ENCODE results near the gene ZMYND10. TPM values are rescaled to one million over a fixed set of nuclear protein-coding genes. Genes with fewer than 3 reads are reported as not detected.

The ZMYND10 gene
- total and polyA plus RNA-seq, 8 donors = 0.35 to 8.3 (median 1.3) TPM

DNA sequence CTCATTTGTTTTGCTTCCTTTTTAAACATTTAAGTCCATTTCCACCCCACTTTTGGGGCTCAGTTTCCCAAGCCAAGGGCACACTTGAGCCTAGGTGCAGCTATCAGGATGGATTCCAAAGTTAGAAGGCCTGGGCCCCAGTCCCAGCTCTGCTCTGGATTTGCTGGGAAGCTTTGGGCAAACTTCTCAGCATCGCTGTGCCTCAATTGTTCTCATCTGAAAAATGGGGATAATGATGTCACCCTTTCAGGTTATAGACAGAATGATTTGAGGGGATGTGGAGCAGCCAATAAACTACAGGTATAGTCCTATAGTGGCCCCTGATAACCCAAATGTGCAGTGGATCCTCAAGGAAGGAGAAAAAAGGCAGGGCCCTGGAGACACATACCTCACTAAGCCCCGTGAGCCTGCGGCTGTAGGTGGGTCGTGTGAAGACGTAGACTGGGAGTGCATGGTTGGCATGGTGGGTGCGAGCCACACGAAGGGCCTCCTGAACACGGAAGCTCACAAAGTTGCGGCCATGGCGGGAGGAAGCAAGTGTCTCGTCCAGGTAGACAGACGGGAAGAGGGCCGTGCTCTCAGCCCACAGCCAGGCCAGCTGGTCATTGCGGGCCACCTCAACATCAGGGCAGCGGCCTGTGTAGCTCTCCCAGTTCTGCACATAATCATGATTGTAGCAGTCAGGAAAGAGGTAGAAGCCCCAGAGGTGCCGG lies 26.2 kb downstream of the ZMYND10 start:
- ATAC-seq (no peak), FAIRE-seq (no peak), DNase-seq (peak in 2 of 6 donors; percentile 35 to 61)
- 89 to 91% methylated on average over 16 of the region's 16 CpGs for WGBS, 2 donors
- Histone ChIP-seq H3K27ac (no peak overlapping the region), H3K36me3 (no peaks in the 10 kb centered on the region), H3K9me3 (no peaks in the 10 kb centered on the region), H3K4me1 (peaks cover 5 to 22% (median 21%) of the 10 kb centered on the region in 3 donors), H3K27me3 (no peaks in the 10 kb centered on the region), H3K4me3 (no peak overlapping the region)
- TF ChIP-seq, protein P1, sequence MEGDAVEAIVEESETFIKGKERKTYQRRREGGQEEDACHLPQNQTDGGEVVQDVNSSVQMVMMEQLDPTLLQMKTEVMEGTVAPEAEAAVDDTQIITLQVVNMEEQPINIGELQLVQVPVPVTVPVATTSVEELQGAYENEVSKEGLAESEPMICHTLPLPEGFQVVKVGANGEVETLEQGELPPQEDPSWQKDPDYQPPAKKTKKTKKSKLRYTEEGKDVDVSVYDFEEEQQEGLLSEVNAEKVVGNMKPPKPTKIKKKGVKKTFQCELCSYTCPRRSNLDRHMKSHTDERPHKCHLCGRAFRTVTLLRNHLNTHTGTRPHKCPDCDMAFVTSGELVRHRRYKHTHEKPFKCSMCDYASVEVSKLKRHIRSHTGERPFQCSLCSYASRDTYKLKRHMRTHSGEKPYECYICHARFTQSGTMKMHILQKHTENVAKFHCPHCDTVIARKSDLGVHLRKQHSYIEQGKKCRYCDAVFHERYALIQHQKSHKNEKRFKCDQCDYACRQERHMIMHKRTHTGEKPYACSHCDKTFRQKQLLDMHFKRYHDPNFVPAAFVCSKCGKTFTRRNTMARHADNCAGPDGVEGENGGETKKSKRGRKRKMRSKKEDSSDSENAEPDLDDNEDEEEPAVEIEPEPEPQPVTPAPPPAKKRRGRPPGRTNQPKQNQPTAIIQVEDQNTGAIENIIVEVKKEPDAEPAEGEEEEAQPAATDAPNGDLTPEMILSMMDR (IDR thresholded peaks at IDR 0.05) = no peak
- intact Hi-C loops (cut with DNase I) = no loop called here

DNA sequence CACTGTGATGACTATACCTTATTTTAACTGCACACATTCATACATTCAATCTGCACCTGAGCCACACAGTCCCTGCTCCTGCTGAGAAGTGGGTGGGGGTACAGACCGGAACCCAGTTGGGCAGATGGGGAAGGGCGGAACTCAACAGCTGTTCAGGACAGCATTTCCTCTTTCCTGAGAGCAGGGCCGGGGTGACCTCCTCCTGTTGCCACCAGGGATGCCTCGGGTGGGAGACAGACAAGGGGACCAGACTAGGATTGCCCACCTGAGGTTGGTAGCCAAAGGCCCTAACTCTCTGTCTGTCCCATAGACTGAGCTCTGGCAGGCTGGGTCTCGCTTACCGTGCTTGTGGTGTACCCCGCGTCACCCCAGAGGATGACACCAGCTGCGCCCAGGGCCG lies 26.9 kb downstream of the ZMYND10 start:
- peaks cover 5 to 22% (median 21%) of the 10 kb centered on the region in 3 donors for H3K4me1 ChIP-seq
- ATAC-seq (no peak), FAIRE-seq (no peak), DNase-seq (peak in 1 of 6 donors; percentile 28)
- intact Hi-C loops (cut with DNase I) = no loop called here
- H3K27ac ChIP-seq = no peak overlapping the region
- TF ChIP-seq, protein P1 (IDR thresholded peaks at IDR 0.05) = no peak
- 69 to 79% methylated on average over 10 of the region's 10 CpGs for WGBS, 2 donors
- no peaks in the 10 kb centered on the region for H3K27me3 ChIP-seq
- H3K4me3 ChIP-seq = no peak overlapping the region
- no peaks in the 10 kb centered on the region for H3K9me3 ChIP-seq
- H3K36me3 ChIP-seq = no peaks in the 10 kb centered on the region

DNA sequence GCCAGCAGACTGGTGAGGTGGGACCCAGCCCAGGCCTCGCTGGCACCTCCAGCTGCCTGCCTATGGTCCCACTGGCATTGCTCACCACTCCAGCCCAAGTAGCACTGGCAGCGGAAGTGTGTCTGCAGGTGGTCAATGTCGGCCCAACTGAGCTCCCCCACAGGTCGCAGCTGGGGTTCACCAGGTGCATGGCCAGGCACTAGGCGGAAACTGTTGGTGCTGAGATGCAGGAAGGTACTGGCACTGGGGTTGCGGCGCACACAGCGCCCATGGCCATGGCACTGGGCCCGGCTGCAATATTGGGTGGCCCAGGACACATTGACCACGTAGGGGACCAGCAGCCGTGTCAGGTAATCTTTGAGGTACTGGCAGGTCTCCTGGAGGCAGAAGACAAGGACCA lies 27.4 kb downstream of the ZMYND10 start:
- peak in 2 of 6 donors; percentile 33 to 58 for DNase-seq
- FAIRE-seq = no peak
- no peaks in the 10 kb centered on the region for H3K36me3 ChIP-seq

DNA sequence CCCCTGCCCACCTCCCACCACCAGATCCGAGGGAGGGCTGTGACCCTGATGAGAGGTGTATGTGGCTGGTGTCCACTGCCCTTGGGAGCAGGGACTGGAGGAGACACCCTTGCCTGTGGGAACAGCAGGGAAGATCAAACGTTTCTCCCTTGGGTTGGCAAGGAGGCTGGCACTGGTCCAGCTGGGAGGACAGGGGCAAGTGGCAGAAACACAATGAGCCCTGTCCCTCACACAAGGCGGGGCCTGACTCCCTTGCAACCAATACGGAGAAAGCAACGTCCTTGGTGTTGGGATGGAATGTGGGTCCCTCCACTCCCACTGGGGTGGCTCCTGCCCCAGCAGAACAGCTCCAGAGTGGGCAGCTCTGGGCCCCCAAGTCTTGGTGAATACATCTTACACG lies 28.2 kb downstream of the ZMYND10 start:
- Histone ChIP-seq H3K4me3 (no peak overlapping the region), H3K27ac (peak overlapping the region in 1 of 4 donors; percentile 21), H3K4me1 (peaks cover 5 to 17% (median 17%) of the 10 kb centered on the region in 3 donors), H3K36me3 (no peaks in the 10 kb centered on the region), H3K9me3 (no peaks in the 10 kb centered on the region), H3K27me3 (no peaks in the 10 kb centered on the region)
- FAIRE-seq = no peak
- peak in 2 of 6 donors; percentile 62 to 80 for DNase-seq
- 57 to 65% methylated on average over 6 of the region's 6 CpGs for WGBS, 2 donors
- intact Hi-C loops (cut with DNase I) = no loop called here
- TF ChIP-seq, protein P1 (IDR thresholded peaks at IDR 0.05) = no peak
- ATAC-seq = no peak

More for the DNA sequence above, 27.4 kb downstream of the ZMYND10 start:
- 80 to 84% methylated on average over 11 of the region's 11 CpGs for WGBS, 2 donors
- H3K27ac ChIP-seq = no peak overlapping the region
- TF ChIP-seq, protein P1 (IDR thresholded peaks at IDR 0.05) = no peak
- peaks cover 5 to 22% (median 21%) of the 10 kb centered on the region in 3 donors for H3K4me1 ChIP-seq
- H3K9me3 ChIP-seq = no peaks in the 10 kb centered on the region
- ATAC-seq = no peak
- intact Hi-C loops (cut with DNase I) = no loop called here
- no peaks in the 10 kb centered on the region for H3K27me3 ChIP-seq
- H3K4me3 ChIP-seq = no peak overlapping the region

DNA sequence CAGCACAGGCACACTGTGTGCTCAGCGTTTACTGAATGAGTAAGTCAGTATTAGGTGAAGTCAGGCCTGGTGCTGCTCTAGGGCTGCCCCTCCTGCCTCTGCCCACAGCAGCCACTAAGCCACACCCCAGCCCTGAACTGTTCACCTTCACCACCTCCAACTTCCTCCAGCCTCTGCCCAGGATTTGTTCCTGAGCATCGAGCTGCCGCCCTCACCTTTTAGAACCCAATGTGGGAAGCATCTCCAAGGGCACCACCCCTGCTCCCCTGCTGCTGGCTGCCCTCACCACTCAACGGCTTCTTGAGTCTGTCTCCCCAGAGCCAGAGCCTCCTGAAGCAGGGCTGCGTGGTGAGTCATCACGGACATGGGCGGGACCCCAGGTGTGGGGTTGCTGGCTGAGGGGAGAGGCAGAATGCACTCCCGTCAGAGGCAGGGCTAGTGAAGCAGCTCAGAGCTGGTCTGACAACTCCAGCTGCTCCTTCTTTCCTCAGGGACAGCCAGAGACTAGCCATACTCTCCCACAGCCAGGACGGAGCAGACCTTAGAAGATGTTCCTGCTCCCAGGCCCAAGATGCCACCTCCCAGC lies 28.8 kb downstream of the ZMYND10 start:
- peak in 1 of 4 donors; percentile 6 for ATAC-seq
- Histone ChIP-seq H3K4me1 (peaks cover 5 to 11% (median 11%) of the 10 kb centered on the region in 3 donors), H3K27ac (peak overlapping the region in 1 of 4 donors; percentile 21), H3K9me3 (no peaks in the 10 kb centered on the region), H3K27me3 (no peaks in the 10 kb centered on the region), H3K4me3 (no peak overlapping the region), H3K36me3 (no peaks in the 10 kb centered on the region)
- FAIRE-seq = no peak
- intact Hi-C loops (cut with DNase I) = no loop called here
- 74 to 78% methylated on average over 9 of the region's 9 CpGs for WGBS, 2 donors
- TF ChIP-seq, protein P1 (IDR thresholded peaks at IDR 0.05) = no peak
- DNase-seq = peak in 2 of 6 donors; percentile 40 to 67

Measured in pancreas (tissue), 10 donors.